ENCODE data around the gene HPSE. TPM values are rescaled to one million over a fixed set of nuclear protein-coding genes. Genes with fewer than 3 reads are reported as not detected.

Gene HPSE
- total and polyA plus RNA-seq, 4 experiments from 2014 or later = 5.6 to 8.9 (median 7.7) TPM

DNA sequence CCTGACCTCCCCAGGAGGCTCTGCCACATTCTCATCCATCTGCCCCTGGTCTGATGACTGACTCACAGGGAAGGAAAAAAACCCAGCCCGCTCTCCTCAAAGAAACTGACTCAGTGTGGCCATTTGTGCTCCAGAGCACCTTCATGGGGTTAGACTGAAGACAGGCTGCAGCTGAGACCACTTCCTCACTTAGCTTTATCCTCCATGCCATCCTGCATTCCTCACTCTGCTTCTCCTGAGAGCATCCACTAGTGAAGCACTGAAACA lies 35.9 kb upstream of the HPSE start:
- DNase-seq = no peak
- Histone ChIP-seq H3K9me3 (ENCODE audit: control insufficient read depth in 1 of 2, low read length in 2 of 2) (no peaks in the 10 kb centered on the region), H3K36me3 (ENCODE audit: insufficient read depth, low read length) (no peaks in the 10 kb centered on the region), H3K4me3 (ENCODE audit: low read length in 2 of 2) (no peak overlapping the region), H3K27ac (ENCODE audit: low read depth, low read length) (no peak overlapping the region), H3K27me3 (ENCODE audit: insufficient read depth, low read length) (no peaks in the 10 kb centered on the region), H3K4me1 (ENCODE audit: insufficient read depth, low read length) (no peaks in the 10 kb centered on the region)
- POLR2A ChIA-PET (ENCODE audit: partially characterized antibody) = no interaction called here
- H3K36me3 Mint-ChIP-seq = no peaks in the 10 kb centered on the region
- no peak overlapping the region for H3K27ac Mint-ChIP-seq
- H3K4me3 Mint-ChIP-seq = no peak overlapping the region
- H3K9me3 Mint-ChIP-seq = no peaks in the 10 kb centered on the region
- H3K4me1 Mint-ChIP-seq = no peaks in the 10 kb centered on the region
- H3K27me3 Mint-ChIP-seq = peaks cover 0 to 2% of the 10 kb centered on the region in 2 donors
- intact Hi-C loops (cut with micrococcal nuclease) = no loop called here
- CTCF ChIA-PET (ENCODE audit: partially characterized antibody) = interaction anchor here (0.8 to 1.4 kb wide), 3 partner anchors 8 to 12 kb away, joined by 3 to 5 read pairs (median 4); no protein-coding TSS in a partner anchor

DNA sequence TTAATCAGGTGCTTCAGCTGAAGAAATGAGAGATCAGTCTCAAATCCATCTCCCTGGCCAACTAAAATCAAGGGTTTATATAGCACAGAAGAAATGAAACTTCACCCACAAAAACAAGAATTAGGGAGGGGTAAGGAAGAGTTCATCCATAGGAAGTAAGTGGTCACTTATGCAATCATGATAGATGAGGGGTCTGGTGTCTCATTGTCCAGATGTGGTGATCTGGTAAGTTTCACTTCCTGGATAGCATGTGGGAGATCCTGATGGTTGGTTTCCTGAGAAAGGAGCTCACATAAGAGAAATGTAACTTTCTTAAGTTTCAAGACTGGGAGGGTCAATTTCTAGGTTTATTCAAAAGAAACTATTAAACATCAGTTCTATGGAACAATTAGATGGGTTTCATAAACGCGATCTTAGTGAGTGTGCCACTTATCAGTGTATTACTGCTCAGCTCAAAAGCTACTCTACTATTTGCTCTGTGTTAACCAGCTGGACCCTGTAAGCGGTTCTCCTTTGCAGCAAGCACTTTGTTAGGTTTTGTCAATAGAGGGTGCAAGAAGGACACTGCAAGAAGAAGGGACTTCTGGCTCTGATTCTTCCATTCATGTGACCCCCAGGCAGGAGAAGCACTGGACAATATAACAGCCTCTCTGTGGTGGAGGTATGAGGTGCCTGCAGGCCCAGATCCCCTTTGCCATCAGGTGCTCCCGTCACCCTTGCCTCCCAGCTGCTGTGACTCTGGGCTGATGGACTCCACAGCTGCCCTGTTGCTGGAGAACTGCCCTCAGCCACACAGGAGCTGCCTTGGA lies 35.4 kb upstream of the HPSE start:
- H3K27me3 Mint-ChIP-seq = peaks cover 0 to 2% of the 10 kb centered on the region in 2 donors
- H3K4me3 Mint-ChIP-seq = no peak overlapping the region
- intact Hi-C loops (cut with micrococcal nuclease) = no loop called here
- DNase-seq = no peak
- no peak overlapping the region for H3K4me3 ChIP-seq (ENCODE audit: low read length in 2 of 2)
- no peaks in the 10 kb centered on the region for H3K9me3 Mint-ChIP-seq
- no peaks in the 10 kb centered on the region for H3K9me3 ChIP-seq (ENCODE audit: control insufficient read depth in 1 of 2, low read length in 2 of 2)
- no peaks in the 10 kb centered on the region for H3K4me1 Mint-ChIP-seq
- H3K27ac Mint-ChIP-seq = no peak overlapping the region
- H3K36me3 Mint-ChIP-seq = no peaks in the 10 kb centered on the region
- no peaks in the 10 kb centered on the region for H3K27me3 ChIP-seq (ENCODE audit: insufficient read depth, low read length)
- H3K4me1 ChIP-seq (ENCODE audit: insufficient read depth, low read length) = no peaks in the 10 kb centered on the region
- no peak overlapping the region for H3K27ac ChIP-seq (ENCODE audit: low read depth, low read length)
- POLR2A ChIA-PET (ENCODE audit: partially characterized antibody) = no interaction called here
- H3K36me3 ChIP-seq (ENCODE audit: insufficient read depth, low read length) = no peaks in the 10 kb centered on the region
- CTCF ChIA-PET (ENCODE audit: partially characterized antibody) = interaction anchor here (0.8 to 1.4 kb wide), 3 partner anchors 8 to 12 kb away, joined by 3 to 5 read pairs (median 4); no protein-coding TSS in a partner anchor

DNA sequence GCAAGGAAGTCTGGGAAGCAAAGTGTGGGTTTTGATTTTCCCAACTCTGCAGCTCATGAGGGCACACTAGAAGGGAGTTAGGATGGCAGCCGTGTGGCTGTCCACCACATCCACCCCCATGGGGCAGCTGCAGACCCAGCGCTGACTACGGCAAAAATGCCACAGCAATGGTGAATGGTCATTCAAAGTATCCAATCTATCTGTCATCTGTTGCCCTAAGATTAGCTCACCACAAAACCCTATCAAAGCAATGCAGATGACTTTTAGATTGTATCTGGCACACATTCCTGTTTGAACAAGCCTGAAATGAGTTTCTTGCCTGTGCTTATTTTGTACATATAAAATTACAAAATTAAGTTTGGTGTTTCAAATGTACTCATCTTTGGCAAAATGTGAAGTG lies 29.7 kb upstream of the HPSE start:
- H3K27ac ChIP-seq (ENCODE audit: low read depth, low read length) = no peak overlapping the region
- DNase-seq = no peak
- Mint-ChIP-seq H3K4me3 (no peak overlapping the region), H3K4me1 (no peaks in the 10 kb centered on the region), H3K27ac (no peak overlapping the region), H3K36me3 (no peaks in the 10 kb centered on the region), H3K27me3 (peaks cover 0 to 2% of the 10 kb centered on the region in 2 donors), H3K9me3 (no peaks in the 10 kb centered on the region)
- POLR2A ChIA-PET (ENCODE audit: partially characterized antibody) = no interaction called here
- no peaks in the 10 kb centered on the region for H3K4me1 ChIP-seq (ENCODE audit: insufficient read depth, low read length)
- no peak overlapping the region for H3K4me3 ChIP-seq (ENCODE audit: low read length in 2 of 2)
- intact Hi-C loops (cut with micrococcal nuclease) = no loop called here
- CTCF ChIA-PET (ENCODE audit: partially characterized antibody) = interaction anchor here (0.7 kb wide), 2 partner anchors 16 to 122 kb away, joined by 3 read pairs; no protein-coding TSS in a partner anchor
- no peaks in the 10 kb centered on the region for H3K27me3 ChIP-seq (ENCODE audit: insufficient read depth, low read length)
- H3K36me3 ChIP-seq (ENCODE audit: insufficient read depth, low read length) = no peaks in the 10 kb centered on the region
- no peaks in the 10 kb centered on the region for H3K9me3 ChIP-seq (ENCODE audit: control insufficient read depth in 1 of 2, low read length in 2 of 2)

DNA sequence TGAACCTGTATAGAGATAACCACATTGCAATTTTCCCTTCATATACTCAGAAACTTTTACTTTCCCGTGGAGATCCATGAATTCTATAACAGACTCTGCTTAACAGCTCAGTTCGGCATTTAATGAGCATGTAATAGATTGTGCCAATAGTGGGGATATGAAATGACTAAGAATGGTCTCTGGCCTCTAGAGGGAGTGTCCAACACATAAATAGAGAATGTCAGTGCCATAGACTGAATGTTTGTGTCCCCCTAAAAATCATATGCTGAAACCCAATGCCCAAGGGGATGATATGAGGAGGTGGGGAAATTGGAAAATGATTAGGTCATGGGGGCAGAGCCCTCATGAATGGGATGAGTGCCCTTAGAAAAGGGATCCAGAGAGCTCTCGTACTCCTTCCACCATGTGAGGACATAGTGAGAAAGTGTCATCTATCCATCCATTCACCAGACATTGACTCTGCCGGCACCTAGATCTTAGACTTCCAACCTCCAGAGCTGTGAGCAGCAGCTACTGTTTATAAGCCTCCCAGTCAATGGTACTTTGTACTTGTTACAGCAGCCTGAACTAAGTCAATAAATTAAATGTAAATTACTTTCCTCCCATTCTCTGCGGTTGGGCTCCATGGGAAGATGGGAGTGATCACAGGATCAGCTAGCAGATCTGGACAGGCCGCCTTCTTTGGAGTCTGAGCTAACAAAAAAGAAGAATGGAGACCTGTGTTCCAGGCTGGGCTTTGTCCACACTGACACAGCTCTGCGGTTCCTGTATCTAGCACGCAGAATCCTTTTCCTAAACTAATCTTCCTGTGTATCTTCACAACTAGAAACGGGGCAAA lies 28.1 kb upstream of the HPSE start:
- Mint-ChIP-seq H3K27ac (no peak overlapping the region), H3K36me3 (no peaks in the 10 kb centered on the region), H3K27me3 (peaks cover 0 to 2% of the 10 kb centered on the region in 2 donors), H3K4me3 (no peak overlapping the region), H3K9me3 (no peaks in the 10 kb centered on the region), H3K4me1 (no peaks in the 10 kb centered on the region)
- H3K27me3 ChIP-seq (ENCODE audit: insufficient read depth, low read length) = no peaks in the 10 kb centered on the region
- no peak overlapping the region for H3K27ac ChIP-seq (ENCODE audit: low read depth, low read length)
- H3K9me3 ChIP-seq (ENCODE audit: control insufficient read depth in 1 of 2, low read length in 2 of 2) = no peaks in the 10 kb centered on the region
- CTCF ChIA-PET (ENCODE audit: partially characterized antibody) = interaction anchor here (0.8 to 1.8 kb wide), 4 partner anchors 8 to 279 kb away, joined by 4 to 5 read pairs (median 4); no protein-coding TSS in a partner anchor
- H3K4me3 ChIP-seq (ENCODE audit: low read length in 2 of 2) = no peak overlapping the region
- DNase-seq = no peak
- H3K4me1 ChIP-seq (ENCODE audit: insufficient read depth, low read length) = no peaks in the 10 kb centered on the region
- POLR2A ChIA-PET (ENCODE audit: partially characterized antibody) = interaction anchor here (1.2 kb wide), 1 partner anchor 9 kb away, joined by 3 read pairs; no protein-coding TSS in a partner anchor
- intact Hi-C loops (cut with micrococcal nuclease) = loop anchor here (2.0 kb wide), 1 partner anchor 278 kb away; no protein-coding TSS in a partner anchor
- H3K36me3 ChIP-seq (ENCODE audit: insufficient read depth, low read length) = no peaks in the 10 kb centered on the region

DNA sequence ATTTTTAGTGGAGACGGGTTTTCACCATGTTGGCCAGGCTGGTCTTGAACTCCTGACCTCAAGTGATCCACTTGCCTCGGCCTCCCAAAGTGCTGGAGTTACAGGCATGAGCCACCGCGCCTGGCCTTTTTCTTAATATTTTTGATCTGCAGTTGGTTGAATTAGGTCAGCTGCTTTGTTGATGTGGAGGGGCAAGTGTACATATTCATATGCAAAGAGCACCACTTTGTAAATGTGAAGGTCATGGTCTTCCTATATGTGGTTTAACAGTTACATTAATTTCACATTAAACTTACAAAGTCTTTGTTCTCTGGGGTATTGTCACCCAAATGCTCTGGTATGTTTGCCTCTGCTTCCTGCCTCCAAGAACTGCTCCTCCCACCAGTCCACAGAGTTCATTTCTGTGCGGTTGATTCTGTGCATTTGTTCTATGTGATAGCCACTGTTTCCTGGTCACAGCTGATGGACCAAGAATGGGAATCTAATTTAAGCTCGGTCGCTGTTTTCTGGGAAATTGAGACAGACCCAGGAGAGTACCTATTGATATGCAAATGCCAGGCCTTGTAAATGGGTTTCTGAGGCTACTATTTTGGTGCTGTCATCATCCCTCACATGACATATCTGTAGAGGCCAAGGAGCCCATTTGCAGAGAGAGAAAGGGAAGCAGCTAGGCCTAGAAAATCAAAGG lies 26.9 kb upstream of the HPSE start:
- Mint-ChIP-seq H3K27ac (no peak overlapping the region), H3K4me1 (no peaks in the 10 kb centered on the region), H3K4me3 (no peak overlapping the region), H3K9me3 (no peaks in the 10 kb centered on the region), H3K27me3 (no peaks in the 10 kb centered on the region), H3K36me3 (no peaks in the 10 kb centered on the region)
- Histone ChIP-seq H3K4me3 (ENCODE audit: low read length in 2 of 2) (no peak overlapping the region), H3K36me3 (ENCODE audit: insufficient read depth, low read length) (no peaks in the 10 kb centered on the region), H3K9me3 (ENCODE audit: control insufficient read depth in 1 of 2, low read length in 2 of 2) (no peaks in the 10 kb centered on the region), H3K4me1 (ENCODE audit: insufficient read depth, low read length) (no peaks in the 10 kb centered on the region), H3K27me3 (ENCODE audit: insufficient read depth, low read length) (no peaks in the 10 kb centered on the region), H3K27ac (ENCODE audit: low read depth, low read length) (no peak overlapping the region)
- DNase-seq = no peak
- ChIA-PET POLR2A (ENCODE audit: partially characterized antibody) (no interaction called here), CTCF (ENCODE audit: partially characterized antibody) (interaction anchor here (0.8 to 1.8 kb wide), 4 partner anchors 9 to 281 kb away, joined by 4 to 5 read pairs (median 4); no protein-coding TSS in a partner anchor)
- intact Hi-C loops (cut with micrococcal nuclease) = loop anchor here (2.0 kb wide), 1 partner anchor 279 kb away; no protein-coding TSS in a partner anchor

DNA sequence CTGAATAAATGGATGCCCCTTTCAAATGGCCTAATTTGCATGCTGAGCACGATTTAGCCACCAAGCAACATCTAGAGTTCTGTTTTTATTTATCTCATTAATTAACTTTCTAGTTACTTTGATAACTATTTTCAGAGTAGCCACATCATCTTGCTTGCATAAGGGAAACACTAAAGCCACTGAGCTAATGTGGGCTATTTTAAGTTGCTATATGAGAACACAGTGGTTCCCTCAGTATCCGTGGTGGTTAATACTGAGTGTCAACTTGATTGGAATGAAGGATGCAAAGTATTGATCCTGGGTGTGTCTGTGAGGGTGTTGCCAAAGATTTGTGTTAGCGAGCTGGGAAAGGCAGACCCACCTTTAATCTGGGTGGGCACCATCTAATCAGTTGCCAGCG lies 25.4 kb upstream of the HPSE start:
- intact Hi-C loops (cut with micrococcal nuclease) = no loop called here
- no peaks in the 10 kb centered on the region for H3K4me1 Mint-ChIP-seq
- no peaks in the 10 kb centered on the region for H3K36me3 Mint-ChIP-seq
- Histone ChIP-seq H3K27me3 (ENCODE audit: insufficient read depth, low read length) (no peaks in the 10 kb centered on the region), H3K27ac (ENCODE audit: low read depth, low read length) (no peak overlapping the region), H3K9me3 (ENCODE audit: control insufficient read depth in 1 of 2, low read length in 2 of 2) (no peaks in the 10 kb centered on the region), H3K4me3 (ENCODE audit: low read length in 2 of 2) (no peak overlapping the region), H3K36me3 (ENCODE audit: insufficient read depth, low read length) (no peaks in the 10 kb centered on the region), H3K4me1 (ENCODE audit: insufficient read depth, low read length) (no peaks in the 10 kb centered on the region)
- DNase-seq = no peak
- no peak overlapping the region for H3K27ac Mint-ChIP-seq
- H3K9me3 Mint-ChIP-seq = no peaks in the 10 kb centered on the region
- no peaks in the 10 kb centered on the region for H3K27me3 Mint-ChIP-seq
- CTCF ChIA-PET (ENCODE audit: partially characterized antibody) = interaction anchor here (1.0 kb wide), 1 partner anchor 284 kb away, joined by 3 read pairs; no protein-coding TSS in a partner anchor
- POLR2A ChIA-PET (ENCODE audit: partially characterized antibody) = no interaction called here
- H3K4me3 Mint-ChIP-seq = no peak overlapping the region

DNA sequence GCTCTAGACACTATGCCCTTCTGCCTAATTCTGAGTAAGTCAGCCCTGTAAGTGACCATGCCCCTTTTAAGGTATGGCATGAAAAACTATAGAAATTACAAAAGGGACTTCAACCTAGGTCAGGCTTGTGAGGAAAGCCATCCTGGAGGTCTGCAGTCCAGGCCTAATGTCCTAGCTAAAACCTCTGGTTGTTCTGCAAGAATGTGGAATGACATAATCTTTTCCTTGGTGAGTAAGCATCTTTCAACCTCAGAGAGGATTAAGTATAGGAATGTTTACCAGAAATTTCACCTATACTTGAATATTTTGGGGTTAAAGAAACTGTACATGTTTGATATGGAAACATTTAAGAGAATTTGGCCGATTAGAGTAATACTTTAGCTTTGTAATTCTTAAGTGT lies 23.8 kb upstream of the HPSE start:
- no peaks in the 10 kb centered on the region for H3K27me3 Mint-ChIP-seq
- H3K4me3 Mint-ChIP-seq = no peak overlapping the region
- intact Hi-C loops (cut with micrococcal nuclease) = no loop called here
- peaks cover 0 to 4% (median 0%) of the 10 kb centered on the region in 8 donors for H3K9me3 Mint-ChIP-seq
- Histone ChIP-seq H3K36me3 (ENCODE audit: insufficient read depth, low read length) (no peaks in the 10 kb centered on the region), H3K27ac (ENCODE audit: low read depth, low read length) (no peak overlapping the region), H3K4me3 (ENCODE audit: low read length in 2 of 2) (no peak overlapping the region), H3K9me3 (ENCODE audit: control insufficient read depth in 1 of 2, low read length in 2 of 2) (no peaks in the 10 kb centered on the region), H3K27me3 (ENCODE audit: insufficient read depth, low read length) (no peaks in the 10 kb centered on the region), H3K4me1 (ENCODE audit: insufficient read depth, low read length) (no peaks in the 10 kb centered on the region)
- no peak for DNase-seq
- no peaks in the 10 kb centered on the region for H3K36me3 Mint-ChIP-seq
- no peak overlapping the region for H3K27ac Mint-ChIP-seq
- ChIA-PET CTCF (ENCODE audit: partially characterized antibody) (no interaction called here), POLR2A (ENCODE audit: partially characterized antibody) (no interaction called here)
- H3K4me1 Mint-ChIP-seq = no peaks in the 10 kb centered on the region

Measured in CD4-positive, alpha-beta memory T cell (primary cell).